HL-60 (cell line): Measurements from ENCODE around the gene PCDHA4.

Source experiments
- CTCF ChIP-seq: IDR thresholded peaks from one replicate; pipeline ENCODE4 v1.5.1; 2011; ENCODE audit warnings: low read length, control low read depth, inconsistent platforms; ENCODE audit not compliant: insufficient read depth
- REST ChIP-seq: IDR thresholded peaks from 2 replicates; pipeline ENCODE4 v1.6.1; 2012; ENCODE audit warnings: low read depth; ENCODE audit not compliant: insufficient replicate concordance

DNA sequence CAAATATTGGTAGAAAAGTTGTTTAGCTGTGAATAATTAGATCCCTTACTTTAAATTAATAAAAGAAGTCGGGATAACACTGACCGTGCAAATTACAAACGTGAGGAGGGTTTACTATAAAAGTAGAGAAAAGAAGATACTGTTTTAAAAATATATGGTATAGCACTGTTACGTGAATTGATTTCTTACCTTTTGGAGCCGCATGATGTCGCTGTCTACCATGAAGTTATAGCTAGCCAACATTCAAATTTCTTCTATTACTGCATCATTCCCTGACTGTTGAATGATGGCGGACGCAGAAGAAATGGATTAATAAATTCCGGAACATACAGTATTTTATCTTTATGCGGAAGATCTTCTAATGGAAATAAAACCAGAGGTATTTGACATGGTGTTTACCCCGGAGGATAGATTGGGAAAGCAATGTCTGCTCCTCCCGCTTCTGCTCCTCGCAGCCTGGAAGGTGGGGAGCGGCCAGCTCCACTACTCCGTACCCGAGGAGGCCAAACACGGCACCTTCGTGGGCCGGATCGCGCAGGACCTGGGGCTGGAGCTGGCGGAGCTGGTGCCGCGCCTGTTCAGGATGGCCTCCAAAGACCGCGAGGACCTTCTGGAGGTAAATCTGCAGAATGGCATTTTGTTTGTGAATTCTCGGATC, 21.0 kb downstream of the PCDHA4 start, which contains the start of gene PCDHA6:
- TF ChIP-seq CTCF, result no peak
- no peak for TF ChIP-seq REST
